HL-60 (cell line): ENCODE results near the gene ATF3.

Source experiments
- CTCF ChIP-seq: IDR thresholded peaks from one replicate; pipeline ENCODE4 v1.5.1; 2011; ENCODE audit warnings: low read length, control low read depth, inconsistent platforms; ENCODE audit not compliant: insufficient read depth
- POLR2AphosphoS5 ChIP-seq: IDR thresholded peaks from 2 replicates; pipeline ENCODE4 v1.6.1; 2012; ENCODE audit warnings: low read depth
- SPI1 ChIP-seq: IDR thresholded peaks from 2 replicates; pipeline ENCODE4 v1.6.1; 2012; ENCODE audit warnings: low read depth, mild to moderate bottlenecking, borderline replicate concordance
- TF ChIP-seq, protein P1 (sequence below): IDR thresholded peaks from 2 replicates; pipeline ENCODE4 v1.6.1; 2012; ENCODE audit warnings: low read depth; ENCODE audit not compliant: insufficient replicate concordance

GRCh38 chr1:212623603-212624002 is 15.0 kb downstream of the ATF3 start:
- TF ChIP-seq CTCF (no peak), POLR2AphosphoS5 (no peak), SPI1 (no peak)
- TF ChIP-seq, protein P1, sequence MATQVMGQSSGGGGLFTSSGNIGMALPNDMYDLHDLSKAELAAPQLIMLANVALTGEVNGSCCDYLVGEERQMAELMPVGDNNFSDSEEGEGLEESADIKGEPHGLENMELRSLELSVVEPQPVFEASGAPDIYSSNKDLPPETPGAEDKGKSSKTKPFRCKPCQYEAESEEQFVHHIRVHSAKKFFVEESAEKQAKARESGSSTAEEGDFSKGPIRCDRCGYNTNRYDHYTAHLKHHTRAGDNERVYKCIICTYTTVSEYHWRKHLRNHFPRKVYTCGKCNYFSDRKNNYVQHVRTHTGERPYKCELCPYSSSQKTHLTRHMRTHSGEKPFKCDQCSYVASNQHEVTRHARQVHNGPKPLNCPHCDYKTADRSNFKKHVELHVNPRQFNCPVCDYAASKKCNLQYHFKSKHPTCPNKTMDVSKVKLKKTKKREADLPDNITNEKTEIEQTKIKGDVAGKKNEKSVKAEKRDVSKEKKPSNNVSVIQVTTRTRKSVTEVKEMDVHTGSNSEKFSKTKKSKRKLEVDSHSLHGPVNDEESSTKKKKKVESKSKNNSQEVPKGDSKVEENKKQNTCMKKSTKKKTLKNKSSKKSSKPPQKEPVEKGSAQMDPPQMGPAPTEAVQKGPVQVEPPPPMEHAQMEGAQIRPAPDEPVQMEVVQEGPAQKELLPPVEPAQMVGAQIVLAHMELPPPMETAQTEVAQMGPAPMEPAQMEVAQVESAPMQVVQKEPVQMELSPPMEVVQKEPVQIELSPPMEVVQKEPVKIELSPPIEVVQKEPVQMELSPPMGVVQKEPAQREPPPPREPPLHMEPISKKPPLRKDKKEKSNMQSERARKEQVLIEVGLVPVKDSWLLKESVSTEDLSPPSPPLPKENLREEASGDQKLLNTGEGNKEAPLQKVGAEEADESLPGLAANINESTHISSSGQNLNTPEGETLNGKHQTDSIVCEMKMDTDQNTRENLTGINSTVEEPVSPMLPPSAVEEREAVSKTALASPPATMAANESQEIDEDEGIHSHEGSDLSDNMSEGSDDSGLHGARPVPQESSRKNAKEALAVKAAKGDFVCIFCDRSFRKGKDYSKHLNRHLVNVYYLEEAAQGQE: no peak
